Muscle of leg (tissue), 11 donors: Measurements from ENCODE around the gene RHBDD3. TPM values are rescaled to one million over a fixed set of nuclear protein-coding genes. Genes with fewer than 3 reads are reported as not detected.

Experiments used
- DNase-seq: peaks from one replicate; pipeline ENCODE4 v3.0.0; 2013
- H3K27ac ChIP-seq: one replicate; pipeline ENCODE4 v1.5.1; 2013; ENCODE audit warnings: mild to moderate bottlenecking, low read length, control low read depth
- H3K27me3 ChIP-seq: one replicate; pipeline ENCODE4 v1.6.1; 2013; ENCODE audit warnings: low read length; ENCODE audit not compliant: control insufficient read depth, insufficient read depth
- H3K36me3 ChIP-seq: one replicate; pipeline ENCODE4 v1.6.1; 2013; ENCODE audit warnings: low read length; ENCODE audit not compliant: control insufficient read depth, insufficient read depth
- H3K4me1 ChIP-seq: one replicate; pipeline ENCODE4 v1.6.1; 2013; ENCODE audit warnings: low read length; ENCODE audit not compliant: control insufficient read depth, insufficient read depth
- H3K4me3 ChIP-seq: one replicate; pipeline ENCODE4 v1.5.1; 2013; ENCODE audit warnings: low read length, control low read depth
- H3K9me3 ChIP-seq: replicated peaks from 2 replicates; pipeline ENCODE4 v1.6.1; 2013; ENCODE audit warnings: low read depth, low read length; ENCODE audit not compliant: control insufficient read depth
- WGBS: methylation state at CpG from one replicate; pipeline ENCODE4 v1.1.5; 2013; ENCODE audit warnings: missing lambda C conversion rate; ENCODE audit not compliant: insufficient coverage; 5-methylcytosine and 5-hydroxymethylcytosine counted together
- polyA plus RNA-seq, 8 donors: library from polyadenylated mRNA; unstranded; fragments of 120-200 nt; gene quantifications; one replicate each; pipeline versions ENCODE4 v1.2.1 to v1.2.3, GENCODE V29; 2013; ENCODE audit warnings: inconsistent platforms in 1 of 8, low replicate concordance in 1 of 8; ENCODE audit not compliant: insufficient read length in 8 of 8, insufficient read depth in 1 of 8
- total RNA-seq: library from RNA; stranded (reverse); fragments of 120-200 nt; gene quantifications from one replicate; pipeline ENCODE4 v1.2.4, GENCODE V29; 2013

The RHBDD3 gene
- total and polyA plus RNA-seq, 9 donors: 22.4 to 32.9 (median 27.8) TPM

GRCh38 chr22:29260601-29261315, 7.0 kb downstream of the RHBDD3 start:
- H3K27ac ChIP-seq: no peak overlapping the region
- peaks cover 50% of the 10 kb centered on the region for H3K36me3 ChIP-seq
- no peaks in the 10 kb centered on the region for H3K9me3 ChIP-seq
- DNase-seq: no peak
- H3K4me1 ChIP-seq: no peaks in the 10 kb centered on the region
- no peaks in the 10 kb centered on the region for H3K27me3 ChIP-seq
- H3K4me3 ChIP-seq: no peak overlapping the region
- WGBS: 83% methylated on average over 17 of the region's 17 CpGs

- no peaks in the 10 kb centered on the region for H3K4me1 ChIP-seq
- 77% methylated on average over 7 of the region's 13 CpGs for WGBS
- no peaks in the 10 kb centered on the region for H3K27me3 ChIP-seq
- peaks cover 43% of the 10 kb centered on the region for H3K36me3 ChIP-seq
- H3K27ac ChIP-seq: no peak overlapping the region
- H3K4me3 ChIP-seq: no peak overlapping the region
- H3K9me3 ChIP-seq: no peaks in the 10 kb centered on the region
- DNase-seq: no peak
Observed at GRCh38 chr22:29260031-29260560, 7.7 kb downstream of the RHBDD3 start.

- H3K9me3 ChIP-seq: no peaks in the 10 kb centered on the region
- no peaks in the 10 kb centered on the region for H3K27me3 ChIP-seq
- H3K4me1 ChIP-seq: no peaks in the 10 kb centered on the region
- no peak overlapping the region for H3K27ac ChIP-seq
- WGBS: 58% methylated on average over 5 of the region's 11 CpGs
- peaks cover 40% of the 10 kb centered on the region for H3K36me3 ChIP-seq
- H3K4me3 ChIP-seq: no peak overlapping the region
- no peak for DNase-seq
Observed at GRCh38 chr22:29259253-29259899, 8.4 kb downstream of the RHBDD3 start.

- Histone ChIP-seq H3K4me3 (no peak overlapping the region), H3K27me3 (no peaks in the 10 kb centered on the region), H3K4me1 (no peaks in the 10 kb centered on the region), H3K9me3 (no peaks in the 10 kb centered on the region), H3K27ac (no peak overlapping the region), H3K36me3 (peaks cover 32% of the 10 kb centered on the region)
- no peak for DNase-seq
- WGBS: 81% methylated on average over 12 of the region's 17 CpGs
Observed at GRCh38 chr22:29258407-29259252, 9.2 kb downstream of the RHBDD3 start.

GRCh38 chr22:29257751-29258181, 10.0 kb downstream of the RHBDD3 start:
- no peak overlapping the region for H3K27ac ChIP-seq
- no peak for DNase-seq
- no peaks in the 10 kb centered on the region for H3K4me1 ChIP-seq
- WGBS: 71% methylated on average over 7 of the region's 8 CpGs
- H3K27me3 ChIP-seq: no peaks in the 10 kb centered on the region
- H3K36me3 ChIP-seq: peaks cover 30% of the 10 kb centered on the region
- H3K4me3 ChIP-seq: no peak overlapping the region
- H3K9me3 ChIP-seq: no peaks in the 10 kb centered on the region

- WGBS: 82% methylated on average over 2 of the region's 8 CpGs
- Histone ChIP-seq H3K36me3 (peaks cover 30% of the 10 kb centered on the region), H3K27me3 (no peaks in the 10 kb centered on the region), H3K4me1 (no peaks in the 10 kb centered on the region), H3K4me3 (no peak overlapping the region), H3K9me3 (no peaks in the 10 kb centered on the region), H3K27ac (no peak overlapping the region)
- DNase-seq: no peak
Observed at GRCh38 chr22:29256606-29257325, 11.0 kb downstream of the RHBDD3 start.

GRCh38 chr22:29255064-29255621, 12.6 kb downstream of the RHBDD3 start:
- H3K9me3 ChIP-seq: no peaks in the 10 kb centered on the region
- H3K4me1 ChIP-seq: no peaks in the 10 kb centered on the region
- H3K36me3 ChIP-seq: peaks cover 24% of the 10 kb centered on the region
- H3K27me3 ChIP-seq: no peaks in the 10 kb centered on the region
- no peak overlapping the region for H3K4me3 ChIP-seq
- DNase-seq: no peak
- WGBS: 92% methylated on average over 10 of the region's 11 CpGs
- no peak overlapping the region for H3K27ac ChIP-seq

GRCh38 chr22:29254286-29254660, 13.5 kb downstream of the RHBDD3 start:
- WGBS: 54% methylated on average over 2 of the region's 4 CpGs
- no peak for DNase-seq

GRCh38 chr22:29253561-29254285, 14.1 kb downstream of the RHBDD3 start:
- no peaks in the 10 kb centered on the region for H3K9me3 ChIP-seq
- 67% methylated on average over 7 of the region's 14 CpGs for WGBS
- H3K4me1 ChIP-seq: no peaks in the 10 kb centered on the region
- no peak for DNase-seq
- H3K27ac ChIP-seq: no peak overlapping the region
- H3K27me3 ChIP-seq: no peaks in the 10 kb centered on the region
- H3K36me3 ChIP-seq: peaks cover 10% of the 10 kb centered on the region
- no peak overlapping the region for H3K4me3 ChIP-seq

More at GRCh38 chr22:29254286-29254660, 13.5 kb downstream of the RHBDD3 start:
- H3K27ac ChIP-seq: no peak overlapping the region
- no peaks in the 10 kb centered on the region for H3K27me3 ChIP-seq
- no peak overlapping the region for H3K4me3 ChIP-seq
- no peaks in the 10 kb centered on the region for H3K9me3 ChIP-seq
- H3K4me1 ChIP-seq: no peaks in the 10 kb centered on the region
- H3K36me3 ChIP-seq: peaks cover 16% of the 10 kb centered on the region
